ENCODE data around the gene TM4SF1.

GRCh38 chr3:149403443-149403842, 26.0 kb upstream of the TM4SF1 start:
- TF ChIP-seq POLR2A (IDR thresholded peaks at IDR 0.05; ENCODE audit: low read depth, low read length) (no peak), POLR2AphosphoS5 (IDR thresholded peaks at IDR 0.05; ENCODE audit: low read depth, low read length) (no peak), TAF1 (IDR thresholded peaks at IDR 0.05; ENCODE audit: borderline replicate concordance, low read depth, low read length) (no peak)

All from GM12892 (cell line).